CD4-positive, alpha-beta T cell treated with Interleukin-1 beta for 1 hour (primary cell): ENCODE results near the gene DPP6.
"Not testable (repeated sequence)": the region's sequence is repeated elsewhere in the genome, so short reads cannot be mapped to it uniquely, and the experiment has no call there.

Experiments used
- DNase-seq, 2 donors: peaks; one replicate each; pipeline ENCODE4 v3.0.0-alpha.2; 2020 to 2022

DPP6 gene

GRCh38 chr7:154623399-154623798, 571.2 kb downstream of the DPP6 start:
- no peak for DNase-seq

GRCh38 chr7:154627646-154628290, 575.6 kb downstream of the DPP6 start:
- DNase-seq, result no peak

- no peak for DNase-seq
Observed at GRCh38 chr7:154628556-154628955, 576.4 kb downstream of the DPP6 start.

GRCh38 chr7:154631162-154631561, 579.0 kb downstream of the DPP6 start:
- DNase-seq, result no peak

- no peak for DNase-seq
Observed at GRCh38 chr7:154633641-154634040, 581.4 kb downstream of the DPP6 start.

- DNase-seq, result no peak
Observed at GRCh38 chr7:154638286-154638685, 586.1 kb downstream of the DPP6 start.

GRCh38 chr7:154640266-154640865, 588.2 kb downstream of the DPP6 start:
- no peak for DNase-seq

- no peak for DNase-seq
Observed at GRCh38 chr7:154640917-154641316, 588.7 kb downstream of the DPP6 start.

- DNase-seq, result no peak
Observed at GRCh38 chr7:154644366-154644765, 592.2 kb downstream of the DPP6 start.

- DNase-seq, result no peak
Observed at GRCh38 chr7:154646126-154647013, 594.2 kb downstream of the DPP6 start.

GRCh38 chr7:154647625-154648024, 595.4 kb downstream of the DPP6 start:
- no peak for DNase-seq

- DNase-seq, result no peak
Observed at GRCh38 chr7:154649015-154649414, 596.8 kb downstream of the DPP6 start.

- DNase-seq, result no peak
Observed at GRCh38 chr7:154649434-154649833, 597.2 kb downstream of the DPP6 start.

- no peak for DNase-seq
Observed at GRCh38 chr7:154650275-154650674, 598.1 kb downstream of the DPP6 start.

GRCh38 chr7:154651501-154651900, 599.3 kb downstream of the DPP6 start:
- DNase-seq, result no peak

GRCh38 chr7:154652564-154652963, 600.4 kb downstream of the DPP6 start:
- DNase-seq, result no peak

- DNase-seq, result no peak
Observed at GRCh38 chr7:154653281-154653680, 601.1 kb downstream of the DPP6 start.

GRCh38 chr7:154656618-154657017, 604.4 kb downstream of the DPP6 start:
- DNase-seq, result no peak

- DNase-seq, result no peak
Observed at GRCh38 chr7:154666768-154667167, 614.6 kb downstream of the DPP6 start.

GRCh38 chr7:154672659-154673415, 620.6 kb downstream of the DPP6 start:
- DNase-seq, result no peak

GRCh38 chr7:154674191-154674590, 622.0 kb downstream of the DPP6 start:
- no peak for DNase-seq

GRCh38 chr7:154675560-154675959, 623.4 kb downstream of the DPP6 start:
- DNase-seq, result no peak

GRCh38 chr7:154676033-154676421, 623.8 kb downstream of the DPP6 start:
- not testable (repeated sequence) for DNase-seq
